Epithelial cell of proximal tubule (primary cell): ENCODE measurements around the gene MAPK8. TPM values are rescaled to one million over a fixed set of nuclear protein-coding genes. Genes with fewer than 3 reads are reported as not detected.

ENCODE experiments used
- DNase-seq: peaks from one replicate; pipeline ENCODE4 v3.0.0-alpha.2; 2011; ENCODE audit warnings: low read depth
- H3K4me3 ChIP-seq: 2 replicates; pipeline ENCODE4 v1.5.1; 2011; ENCODE audit warnings: low read depth, mild to moderate bottlenecking, low read length
- total RNA-seq: library from RNA; depleted of rRNA; stranded (reverse); fragments of >200 nt; gene quantifications from 2 replicates; pipeline ENCODE4 v1.2.3, GENCODE V29; 2015
- TF ChIP-seq, protein P1 (sequence below): conservative IDR thresholded peaks from 2 replicates; pipeline ENCODE4 v1.5.1; 2012; ENCODE audit warnings: low read depth, mild to moderate bottlenecking, low read length

The MAPK8 gene
- total RNA-seq, 1 donor from 2014 or later: 59.4 TPM

DNA sequence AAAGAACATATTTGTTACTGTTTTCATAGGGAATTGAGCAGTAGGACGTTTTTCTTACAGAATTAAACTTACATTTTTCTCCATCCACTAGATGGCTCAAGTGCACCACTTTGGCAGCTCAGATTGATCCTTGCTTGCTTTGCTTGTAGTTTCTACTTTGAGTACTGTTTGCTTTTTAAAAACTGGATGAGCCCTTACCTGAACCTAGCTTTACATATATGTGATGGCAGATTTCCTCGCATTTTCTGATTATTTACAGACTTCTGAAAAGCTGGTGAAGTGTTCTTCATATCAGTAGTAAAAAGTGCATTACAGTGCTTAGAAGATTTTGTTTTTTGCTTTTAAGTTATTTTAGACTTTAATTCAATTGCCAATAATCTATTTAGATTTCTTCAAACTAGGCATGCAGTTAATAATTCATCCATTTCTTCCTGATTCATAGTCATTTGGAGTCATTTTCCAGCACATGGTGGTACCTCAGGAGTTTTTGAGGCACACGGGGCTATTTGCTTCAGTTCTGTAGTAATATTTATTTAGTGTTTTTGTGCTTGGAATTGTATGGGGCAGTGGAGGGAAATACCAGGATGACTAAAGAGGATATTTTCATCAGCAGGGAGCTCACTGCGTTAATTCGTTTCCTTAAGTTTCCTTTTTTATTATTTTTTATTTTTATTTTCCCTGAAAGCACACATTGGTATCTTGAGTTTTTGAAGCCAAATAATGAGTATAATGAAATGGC, 57.3 kb downstream of the MAPK8 start:
- TF ChIP-seq, protein P1, sequence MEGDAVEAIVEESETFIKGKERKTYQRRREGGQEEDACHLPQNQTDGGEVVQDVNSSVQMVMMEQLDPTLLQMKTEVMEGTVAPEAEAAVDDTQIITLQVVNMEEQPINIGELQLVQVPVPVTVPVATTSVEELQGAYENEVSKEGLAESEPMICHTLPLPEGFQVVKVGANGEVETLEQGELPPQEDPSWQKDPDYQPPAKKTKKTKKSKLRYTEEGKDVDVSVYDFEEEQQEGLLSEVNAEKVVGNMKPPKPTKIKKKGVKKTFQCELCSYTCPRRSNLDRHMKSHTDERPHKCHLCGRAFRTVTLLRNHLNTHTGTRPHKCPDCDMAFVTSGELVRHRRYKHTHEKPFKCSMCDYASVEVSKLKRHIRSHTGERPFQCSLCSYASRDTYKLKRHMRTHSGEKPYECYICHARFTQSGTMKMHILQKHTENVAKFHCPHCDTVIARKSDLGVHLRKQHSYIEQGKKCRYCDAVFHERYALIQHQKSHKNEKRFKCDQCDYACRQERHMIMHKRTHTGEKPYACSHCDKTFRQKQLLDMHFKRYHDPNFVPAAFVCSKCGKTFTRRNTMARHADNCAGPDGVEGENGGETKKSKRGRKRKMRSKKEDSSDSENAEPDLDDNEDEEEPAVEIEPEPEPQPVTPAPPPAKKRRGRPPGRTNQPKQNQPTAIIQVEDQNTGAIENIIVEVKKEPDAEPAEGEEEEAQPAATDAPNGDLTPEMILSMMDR: peak; percentile 84
- H3K4me3 ChIP-seq: no peak overlapping the region
- peak; percentile 47 for DNase-seq

DNA sequence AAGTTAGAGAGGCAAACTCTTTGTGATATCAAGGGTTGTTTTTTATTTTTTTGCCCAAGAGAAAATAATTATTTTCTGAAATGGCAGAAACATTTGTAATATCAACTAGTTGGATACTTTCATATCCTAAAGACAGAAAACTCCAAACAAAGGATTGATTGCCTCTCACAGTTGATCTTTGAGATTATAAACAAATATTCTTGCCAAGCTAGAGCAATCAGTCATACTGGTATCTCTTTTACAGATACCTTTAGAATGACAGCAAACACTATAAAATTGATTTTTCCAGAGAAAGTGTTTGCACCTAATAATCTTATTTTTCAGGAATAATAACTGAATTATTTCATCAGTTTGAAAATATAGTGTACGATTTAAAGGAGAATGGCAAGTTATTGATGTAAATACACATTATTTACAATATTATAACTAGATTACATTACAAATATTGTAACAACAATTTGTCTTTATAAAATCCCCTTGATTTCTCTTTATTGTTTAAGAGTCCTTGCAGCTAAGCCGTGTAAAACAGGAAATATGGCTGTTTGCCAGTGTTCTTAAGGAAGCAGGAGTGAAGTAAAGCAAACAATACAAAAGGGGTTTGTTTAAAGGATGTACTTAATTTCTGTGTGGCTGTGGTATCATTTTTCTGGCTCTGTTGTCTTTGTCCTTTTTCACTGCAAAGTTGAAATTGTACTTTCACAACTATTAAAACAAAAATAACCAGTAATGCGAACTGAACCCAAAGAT, 58.4 kb downstream of the MAPK8 start:
- H3K4me3 ChIP-seq: no peak overlapping the region
- no peak for DNase-seq
- TF ChIP-seq, protein P1: no peak

DNA sequence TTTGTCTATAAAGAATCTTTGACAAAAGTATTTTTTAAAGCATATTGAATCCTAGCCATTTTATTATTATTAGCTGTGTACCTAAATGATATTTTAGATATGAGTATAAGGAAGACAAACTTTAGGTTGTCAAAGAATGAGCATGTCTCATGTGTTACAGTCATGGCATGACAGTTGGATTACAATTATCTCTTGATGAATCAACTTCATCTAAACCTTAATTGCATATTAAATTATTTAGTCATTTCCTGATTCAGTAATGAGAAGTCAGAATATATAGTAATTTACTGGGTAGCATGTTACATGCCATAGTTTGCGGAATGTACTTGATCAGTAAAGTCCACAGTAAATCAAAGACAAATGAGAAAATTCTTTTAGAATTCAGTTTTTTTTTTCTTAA, 59.2 kb downstream of the MAPK8 start:
- no peak overlapping the region for H3K4me3 ChIP-seq
- TF ChIP-seq, protein P1: no peak
- DNase-seq: no peak

DNA sequence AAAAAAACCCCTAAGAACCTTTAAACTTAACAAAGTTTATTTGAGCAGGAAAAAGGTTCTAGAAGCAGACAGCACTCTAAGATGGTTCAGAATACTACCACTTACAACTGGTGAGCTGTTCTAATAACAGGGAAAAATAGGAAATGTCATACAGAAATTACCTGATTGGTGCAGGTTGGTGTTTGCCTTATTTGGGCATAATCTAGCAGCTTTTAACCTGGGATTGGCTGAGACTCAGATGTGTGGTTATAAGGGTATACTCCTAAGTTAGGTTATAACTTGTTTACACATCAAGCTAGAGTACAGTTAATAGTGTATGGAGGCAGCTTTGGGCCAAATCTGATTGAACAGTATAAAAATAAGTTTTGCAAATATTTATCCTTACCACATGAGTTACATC, 59.8 kb downstream of the MAPK8 start:
- TF ChIP-seq, protein P1: no peak
- no peak overlapping the region for H3K4me3 ChIP-seq
- no peak for DNase-seq

DNA sequence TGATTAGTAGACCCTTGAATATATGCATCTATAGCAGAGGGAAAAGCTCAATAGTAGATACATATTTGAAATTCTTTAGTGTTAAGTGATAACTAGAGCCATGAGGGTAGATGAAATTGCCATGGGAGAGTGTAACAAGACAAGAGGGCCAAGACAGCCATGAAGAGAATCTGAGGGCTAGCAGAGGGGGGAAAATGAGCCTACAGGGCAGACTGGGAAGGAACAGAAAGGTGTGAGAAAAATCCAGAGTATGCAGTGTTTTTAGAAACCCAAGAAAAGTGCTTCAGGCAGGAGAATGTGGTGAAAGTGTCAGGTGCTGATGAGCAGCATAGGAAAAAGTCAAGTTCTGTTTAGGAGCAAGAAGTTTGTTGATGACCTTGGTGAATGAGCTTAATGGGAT, 63.0 kb downstream of the MAPK8 start:
- DNase-seq: no peak
- H3K4me3 ChIP-seq: no peak overlapping the region
- TF ChIP-seq, protein P1: no peak

DNA sequence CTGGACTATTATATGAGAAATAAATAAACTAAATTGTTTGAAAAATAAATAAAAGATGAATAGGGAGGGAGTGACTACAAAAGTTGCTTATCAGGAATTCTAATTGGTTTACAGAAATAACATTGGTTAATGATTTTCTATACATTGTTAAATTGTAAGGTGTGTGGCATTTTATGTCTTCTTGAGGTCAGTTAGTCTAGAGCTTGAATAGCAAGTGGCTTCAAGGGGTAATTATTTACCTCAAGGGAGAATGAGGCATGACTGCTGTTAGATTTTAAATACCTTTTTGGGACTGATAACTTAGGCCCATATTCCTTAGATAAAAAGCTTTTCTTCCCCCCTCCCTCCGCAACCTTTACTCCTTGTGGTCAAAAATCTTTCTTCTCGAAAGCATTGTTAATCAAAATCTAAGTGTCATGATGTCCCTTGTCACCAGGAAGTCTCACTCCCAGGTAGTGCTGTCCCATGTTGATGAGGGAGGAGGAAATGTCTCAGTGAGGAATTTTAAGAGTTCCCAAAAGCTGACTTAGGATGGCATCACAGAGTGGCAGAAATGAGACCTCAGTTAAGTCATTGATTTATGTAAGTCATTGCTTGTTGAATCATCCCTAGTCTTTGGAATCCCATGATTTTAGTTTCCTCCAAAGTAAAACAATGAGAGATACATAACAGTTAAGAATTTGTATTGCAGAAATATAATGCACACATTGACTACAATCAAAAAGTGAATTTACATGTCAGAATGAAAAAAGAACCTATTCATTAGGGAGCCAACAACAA, 71.5 kb downstream of the MAPK8 start:
- no peak overlapping the region for H3K4me3 ChIP-seq
- TF ChIP-seq, protein P1: no peak
- peak; percentile 50 for DNase-seq
